ENCODE results near the gene KDM5B. TPM values are rescaled to one million over a fixed set of nuclear protein-coding genes. Genes with fewer than 3 reads are reported as not detected.

The KDM5B gene
- total and polyA plus RNA-seq, 2 experiments from 2014 or later = 175 to 202 TPM

GRCh38 chr1:202677433-202677832 is 130.8 kb downstream of the KDM5B start:
- H3K36me3 Mint-ChIP-seq (ENCODE audit: low read depth) = peaks cover 18% of the 10 kb centered on the region
- peaks cover 9% of the 10 kb centered on the region; the same call in 1 of the 2 replicates for H3K36me3 ChIP-seq (ENCODE audit: insufficient read depth)
- H3K79me2 ChIP-seq (replicated peaks; ENCODE audit: insufficient read depth) = no peaks in the 10 kb centered on the region
- peaks cover 5% of the 10 kb centered on the region; the same call in 1 of the 2 replicates for H3K4me1 ChIP-seq (ENCODE audit: insufficient read depth)
- peaks cover 6% of the 10 kb centered on the region for H3K27me3 Mint-ChIP-seq (ENCODE audit: insufficient read depth, low read depth, poor library complexity)
- no peak overlapping the region for H2AFZ ChIP-seq
- DNase-seq (ENCODE audit: low spot score) = no peak
- no peak overlapping the region for H3K4me3 ChIP-seq
- TF ChIP-seq JUNB (IDR thresholded peaks at IDR 0.05; ENCODE audit: unreplicated experiment) (no peak), ZNF331 (CRISPR knock-in tag; IDR thresholded peaks at IDR 0.05; ENCODE audit: low read depth) (peak; percentile 89), CTCF (conservative IDR thresholded peaks at IDR 0.05; ENCODE audit: low read depth in 2 of 2) (no peak), EZH2phosphoT487 (IDR thresholded peaks at IDR 0.05; ENCODE audit: unreplicated experiment) (no peak)
- TF ChIP-seq, protein P1, sequence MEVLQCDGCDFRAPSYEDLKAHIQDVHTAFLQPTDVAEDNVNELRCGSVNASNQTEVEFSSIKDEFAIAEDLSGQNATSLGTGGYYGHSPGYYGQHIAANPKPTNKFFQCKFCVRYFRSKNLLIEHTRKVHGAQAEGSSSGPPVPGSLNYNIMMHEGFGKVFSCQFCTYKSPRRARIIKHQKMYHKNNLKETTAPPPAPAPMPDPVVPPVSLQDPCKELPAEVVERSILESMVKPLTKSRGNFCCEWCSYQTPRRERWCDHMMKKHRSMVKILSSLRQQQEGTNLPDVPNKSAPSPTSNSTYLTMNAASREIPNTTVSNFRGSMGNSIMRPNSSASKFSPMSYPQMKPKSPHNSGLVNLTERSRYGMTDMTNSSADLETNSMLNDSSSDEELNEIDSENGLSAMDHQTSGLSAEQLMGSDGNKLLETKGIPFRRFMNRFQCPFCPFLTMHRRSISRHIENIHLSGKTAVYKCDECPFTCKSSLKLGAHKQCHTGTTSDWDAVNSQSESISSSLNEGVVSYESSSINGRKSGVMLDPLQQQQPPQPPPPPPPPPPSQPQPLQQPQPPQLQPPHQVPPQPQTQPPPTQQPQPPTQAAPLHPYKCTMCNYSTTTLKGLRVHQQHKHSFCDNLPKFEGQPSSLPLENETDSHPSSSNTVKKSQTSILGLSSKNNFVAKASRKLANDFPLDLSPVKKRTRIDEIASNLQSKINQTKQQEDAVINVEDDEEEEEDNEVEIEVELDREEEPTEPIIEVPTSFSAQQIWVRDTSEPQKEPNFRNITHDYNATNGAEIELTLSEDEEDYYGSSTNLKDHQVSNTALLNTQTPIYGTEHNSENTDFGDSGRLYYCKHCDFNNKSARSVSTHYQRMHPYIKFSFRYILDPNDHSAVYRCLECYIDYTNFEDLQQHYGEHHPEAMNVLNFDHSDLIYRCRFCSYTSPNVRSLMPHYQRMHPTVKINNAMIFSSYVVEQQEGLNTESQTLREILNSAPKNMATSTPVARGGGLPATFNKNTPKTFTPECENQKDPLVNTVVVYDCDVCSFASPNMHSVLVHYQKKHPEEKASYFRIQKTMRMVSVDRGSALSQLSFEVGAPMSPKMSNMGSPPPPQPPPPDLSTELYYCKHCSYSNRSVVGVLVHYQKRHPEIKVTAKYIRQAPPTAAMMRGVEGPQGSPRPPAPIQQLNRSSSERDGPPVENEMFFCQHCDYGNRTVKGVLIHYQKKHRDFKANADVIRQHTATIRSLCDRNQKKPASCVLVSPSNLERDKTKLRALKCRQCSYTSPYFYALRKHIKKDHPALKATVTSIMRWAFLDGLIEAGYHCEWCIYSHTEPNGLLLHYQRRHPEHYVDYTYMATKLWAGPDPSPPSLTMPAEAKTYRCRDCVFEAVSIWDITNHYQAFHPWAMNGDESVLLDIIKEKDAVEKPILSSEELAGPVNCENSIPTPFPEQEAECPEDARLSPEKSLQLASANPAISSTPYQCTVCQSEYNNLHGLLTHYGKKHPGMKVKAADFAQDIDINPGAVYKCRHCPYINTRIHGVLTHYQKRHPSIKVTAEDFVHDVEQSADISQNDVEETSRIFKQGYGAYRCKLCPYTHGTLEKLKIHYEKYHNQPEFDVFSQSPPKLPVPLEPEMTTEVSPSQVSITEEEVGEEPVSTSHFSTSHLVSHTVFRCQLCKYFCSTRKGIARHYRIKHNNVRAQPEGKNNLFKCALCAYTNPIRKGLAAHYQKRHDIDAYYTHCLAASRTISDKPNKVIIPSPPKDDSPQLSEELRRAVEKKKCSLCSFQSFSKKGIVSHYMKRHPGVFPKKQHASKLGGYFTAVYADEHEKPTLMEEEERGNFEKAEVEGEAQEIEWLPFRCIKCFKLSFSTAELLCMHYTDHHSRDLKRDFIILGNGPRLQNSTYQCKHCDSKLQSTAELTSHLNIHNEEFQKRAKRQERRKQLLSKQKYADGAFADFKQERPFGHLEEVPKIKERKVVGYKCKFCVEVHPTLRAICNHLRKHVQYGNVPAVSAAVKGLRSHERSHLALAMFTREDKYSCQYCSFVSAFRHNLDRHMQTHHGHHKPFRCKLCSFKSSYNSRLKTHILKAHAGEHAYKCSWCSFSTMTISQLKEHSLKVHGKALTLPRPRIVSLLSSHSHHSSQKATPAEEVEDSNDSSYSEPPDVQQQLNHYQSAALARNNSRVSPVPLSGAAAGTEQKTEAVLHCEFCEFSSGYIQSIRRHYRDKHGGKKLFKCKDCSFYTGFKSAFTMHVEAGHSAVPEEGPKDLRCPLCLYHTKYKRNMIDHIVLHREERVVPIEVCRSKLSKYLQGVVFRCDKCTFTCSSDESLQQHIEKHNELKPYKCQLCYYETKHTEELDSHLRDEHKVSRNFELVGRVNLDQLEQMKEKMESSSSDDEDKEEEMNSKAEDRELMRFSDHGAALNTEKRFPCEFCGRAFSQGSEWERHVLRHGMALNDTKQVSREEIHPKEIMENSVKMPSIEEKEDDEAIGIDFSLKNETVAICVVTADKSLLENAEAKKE (CRISPR knock-in tag; IDR thresholded peaks at IDR 0.05) = no peak
- H3K4me3 Mint-ChIP-seq = no peak overlapping the region
- peaks cover 26% of the 10 kb centered on the region for H3K4me1 Mint-ChIP-seq
- no peak overlapping the region for H3K27ac Mint-ChIP-seq
- H3K9me3 Mint-ChIP-seq = peaks cover 8% of the 10 kb centered on the region
- no peak overlapping the region for H3K27ac ChIP-seq (ENCODE audit: low read depth)
- no peaks in the 10 kb centered on the region for H3K9me2 ChIP-seq (ENCODE audit: insufficient read depth)
- no peaks in the 10 kb centered on the region for H3F3A ChIP-seq (replicated peaks; ENCODE audit: low read depth)
- ATAC-seq = no peak
- H4K20me1 ChIP-seq (replicated peaks; ENCODE audit: insufficient read depth) = 0 out of 2 replicates have a peak, but pooled peaks cover 4% of the 10 kb centered on the region
- H3K27me3 ChIP-seq (ENCODE audit: insufficient read depth) = no peaks in the 10 kb centered on the region
- H3K4me2 ChIP-seq = no peak overlapping the region

Small RNA genes within 50 kb of the gene (small RNA-seq; reads per million reads assigned to genes)
- not detected for gene AC098934.3 (ENCODE audit: low replicate concordance)

Other genes starting within 250 kb of the KDM5B start
- gene SYT2, start 98.0 kb downstream of the KDM5B start, total RNA-seq (2014; rRNA removed; shearing (Covaris generic)) = 11.4 and 12.5 TPM in 2 replicates
- 2.4 TPM in 2 replicates for gene SYT2, start 98.0 kb downstream of the KDM5B start, polyA plus RNA-seq (2016; fragmentation: Nextera tagmentation; extraction: Ambion mirVana)
- gene PCAT6, start 2.5 kb upstream of the KDM5B start, total RNA-seq (2014; rRNA removed; shearing (Covaris generic)) = 7.2 TPM in 1 of 2 replicates, not detected in the other
- gene PCAT6, start 2.5 kb upstream of the KDM5B start, polyA plus RNA-seq (2016; fragmentation: Nextera tagmentation; extraction: Ambion mirVana) = 28.1 and 28.7 TPM in 2 replicates
- gene RABIF, start 80.7 kb upstream of the KDM5B start, total RNA-seq (2014; rRNA removed; shearing (Covaris generic)) = 4.0 and 4.9 TPM in 2 replicates
- gene RABIF, start 80.7 kb upstream of the KDM5B start, polyA plus RNA-seq (2016; fragmentation: Nextera tagmentation; extraction: Ambion mirVana) = 6.9 and 7.6 TPM in 2 replicates
- 27.5 and 27.6 TPM in 2 replicates for gene KLHL12, start 118.8 kb upstream of the KDM5B start, total RNA-seq (2014; rRNA removed; shearing (Covaris generic))
- gene KLHL12, start 118.8 kb upstream of the KDM5B start, polyA plus RNA-seq (2016; fragmentation: Nextera tagmentation; extraction: Ambion mirVana) = 14.6 and 15.5 TPM in 2 replicates
- gene ADIPOR1, start 149.9 kb upstream of the KDM5B start, total RNA-seq (2014; rRNA removed; shearing (Covaris generic)) = 59.1 and 61.2 TPM in 2 replicates
- 45.3 and 47.2 TPM in 2 replicates for gene ADIPOR1, start 149.9 kb upstream of the KDM5B start, polyA plus RNA-seq (2016; fragmentation: Nextera tagmentation; extraction: Ambion mirVana)
- 9.2 and 12.6 TPM in 2 replicates for gene CYB5R1, start 158.8 kb upstream of the KDM5B start, total RNA-seq (2014; rRNA removed; shearing (Covaris generic))
- gene CYB5R1, start 158.8 kb upstream of the KDM5B start, polyA plus RNA-seq (2016; fragmentation: Nextera tagmentation; extraction: Ambion mirVana) = 9.0 and 10.5 TPM in 2 replicates
- gene TMEM183A, start 199.0 kb upstream of the KDM5B start, total RNA-seq (2014; rRNA removed; shearing (Covaris generic)) = 107 and 128 TPM in 2 replicates
- 54.7 and 55.1 TPM in 2 replicates for gene TMEM183A, start 199.0 kb upstream of the KDM5B start, polyA plus RNA-seq (2016; fragmentation: Nextera tagmentation; extraction: Ambion mirVana)
- 7.6 and 8.0 TPM in 2 replicates for gene PPFIA4, start 218.1 kb upstream of the KDM5B start, total RNA-seq (2014; rRNA removed; shearing (Covaris generic))
- gene PPFIA4, start 218.1 kb upstream of the KDM5B start, polyA plus RNA-seq (2016; fragmentation: Nextera tagmentation; extraction: Ambion mirVana) = 1.3 and 2.2 TPM in 2 replicates